Measurements from ENCODE around the gene SMIM12. TPM values are rescaled to one million over a fixed set of nuclear protein-coding genes. Genes with fewer than 3 reads are reported as not detected.

Gene SMIM12
- total RNA-seq, 2 donors from 2014 or later = 49.6 to 55.2 TPM

- Histone ChIP-seq H3K27me3 (no peaks in the 10 kb centered on the region), H3K27ac (no peak overlapping the region), H3K36me3 (no peaks in the 10 kb centered on the region), H3K4me3 (no peak overlapping the region), H3K9ac (ENCODE audit: low read depth in 2 of 2, low read length in 2 of 2) (no peak overlapping the region), H3K9me3 (no peaks in the 10 kb centered on the region), H3K4me1 (no peaks in the 10 kb centered on the region)
- no peak for DNase-seq
- intact Hi-C loops (cut with DNase I) = no loop called here
- no peak for TF ChIP-seq CTCF (IDR thresholded peaks at IDR 0.05)
These were observed 15.3 kb downstream of the SMIM12 start for GRCh38 chr1:34844252-34844634.

DNA sequence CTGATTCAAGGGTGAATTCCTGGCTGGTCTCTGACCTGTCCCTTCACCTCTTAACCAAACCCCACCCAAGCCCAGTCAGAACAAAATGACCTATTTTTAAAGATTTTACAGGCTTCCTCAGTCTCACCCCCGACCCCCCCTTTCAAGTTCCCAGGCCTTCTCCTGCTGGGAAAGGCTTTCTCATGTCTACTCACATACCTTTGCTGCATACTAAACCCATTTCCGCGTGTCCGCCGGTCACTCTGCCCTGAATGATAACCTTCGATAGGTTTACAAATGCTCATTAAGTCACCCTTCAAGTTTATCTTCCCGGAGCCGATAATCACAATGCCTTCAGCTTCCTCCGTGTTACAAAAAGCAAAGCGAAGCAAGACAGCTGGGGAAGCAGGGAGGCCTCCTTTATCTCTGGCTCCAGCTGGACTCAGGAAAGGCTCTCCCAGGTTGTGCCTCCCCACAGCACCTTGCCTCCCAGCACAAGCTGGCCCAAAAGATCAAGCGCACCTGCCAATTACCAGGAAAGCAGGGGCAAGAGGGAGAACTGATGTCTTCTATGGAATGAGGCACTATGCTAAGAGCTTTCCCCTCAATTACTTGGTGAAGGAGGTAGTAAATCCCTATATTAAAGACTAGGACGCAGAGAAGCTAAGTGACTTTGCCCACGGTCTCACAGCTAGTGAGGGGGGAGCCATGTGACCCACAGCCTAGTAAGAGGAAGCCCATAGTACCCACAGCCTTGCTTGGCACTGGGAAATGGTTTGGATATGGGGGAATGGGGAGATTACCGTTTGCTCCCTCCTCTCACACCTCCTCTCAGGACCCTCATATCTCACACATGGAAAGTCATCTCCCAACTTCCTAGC is 15.9 kb downstream of the SMIM12 start:
- peak overlapping the region in 1 of 2 donors; percentile 12 for H3K9ac ChIP-seq (ENCODE audit: low read depth in 2 of 2, low read length in 2 of 2)
- H3K27me3 ChIP-seq = no peaks in the 10 kb centered on the region
- no peak overlapping the region for H3K4me3 ChIP-seq
- TF ChIP-seq CTCF (IDR thresholded peaks at IDR 0.05) = no peak
- H3K9me3 ChIP-seq = no peaks in the 10 kb centered on the region
- H3K4me1 ChIP-seq = no peaks in the 10 kb centered on the region
- no peak for DNase-seq
- intact Hi-C loops (cut with DNase I) = no loop called here
- H3K36me3 ChIP-seq = no peaks in the 10 kb centered on the region
- H3K27ac ChIP-seq = no peak overlapping the region

GRCh38 chr1:34842952-34843371 is 16.6 kb downstream of the SMIM12 start:
- H3K4me1 ChIP-seq = no peaks in the 10 kb centered on the region
- no peak for TF ChIP-seq CTCF (IDR thresholded peaks at IDR 0.05)
- no peaks in the 10 kb centered on the region for H3K36me3 ChIP-seq
- no peak overlapping the region for H3K9ac ChIP-seq (ENCODE audit: low read depth in 2 of 2, low read length in 2 of 2)
- H3K4me3 ChIP-seq = no peak overlapping the region
- intact Hi-C loops (cut with DNase I) = no loop called here
- H3K27me3 ChIP-seq = no peaks in the 10 kb centered on the region
- DNase-seq = no peak
- no peaks in the 10 kb centered on the region for H3K9me3 ChIP-seq
- no peak overlapping the region for H3K27ac ChIP-seq

DNA sequence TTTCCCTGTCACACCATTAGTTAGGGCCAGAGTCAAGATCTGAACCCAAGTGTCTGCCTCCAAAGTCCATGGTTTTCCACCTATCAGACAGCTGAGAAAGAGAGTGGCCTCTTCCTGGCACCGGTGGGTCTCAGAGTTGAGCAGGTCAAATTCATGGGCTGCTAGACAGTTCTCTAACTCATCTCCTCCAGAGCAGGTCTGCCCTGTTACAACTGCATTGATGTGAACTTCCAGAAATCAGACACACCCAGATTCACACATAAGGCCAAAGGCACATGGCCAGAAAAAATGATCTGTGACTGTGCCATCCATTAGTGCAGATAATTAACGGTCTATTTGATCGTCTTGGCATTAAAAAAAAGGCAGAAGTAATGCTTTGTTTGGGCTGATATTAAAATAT is 17.5 kb downstream of the SMIM12 start:
- no peak overlapping the region for H3K27ac ChIP-seq
- H3K9ac ChIP-seq (ENCODE audit: low read depth in 2 of 2, low read length in 2 of 2) = no peak overlapping the region
- intact Hi-C loops (cut with DNase I) = no loop called here
- no peaks in the 10 kb centered on the region for H3K4me1 ChIP-seq
- no peaks in the 10 kb centered on the region for H3K27me3 ChIP-seq
- H3K36me3 ChIP-seq = no peaks in the 10 kb centered on the region
- DNase-seq = no peak
- no peak for TF ChIP-seq CTCF (IDR thresholded peaks at IDR 0.05)
- no peaks in the 10 kb centered on the region for H3K9me3 ChIP-seq
- H3K4me3 ChIP-seq = no peak overlapping the region

DNA sequence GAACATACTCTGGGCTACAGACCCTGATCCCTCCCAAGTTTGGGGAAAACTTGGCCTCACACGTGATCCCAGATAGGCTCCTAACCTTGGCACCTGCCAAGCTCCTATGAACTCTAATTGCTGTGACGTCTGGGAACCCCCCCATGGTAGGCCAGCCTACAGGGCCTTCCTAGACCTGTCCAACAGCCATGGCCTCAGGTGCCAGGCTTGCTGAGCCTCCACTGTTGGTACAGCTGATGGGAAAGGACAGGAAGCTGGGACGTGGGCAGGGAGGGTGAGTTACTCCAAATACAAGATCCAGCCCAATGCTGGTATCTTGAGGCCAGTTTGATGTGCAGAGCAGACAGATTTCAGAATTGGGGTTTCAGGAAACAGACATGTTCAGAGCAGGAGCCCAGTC is 19.1 kb downstream of the SMIM12 start:
- H3K27ac ChIP-seq = no peak overlapping the region
- intact Hi-C loops (cut with DNase I) = no loop called here
- no peak for TF ChIP-seq CTCF (IDR thresholded peaks at IDR 0.05)
- H3K27me3 ChIP-seq = no peaks in the 10 kb centered on the region
- no peaks in the 10 kb centered on the region for H3K36me3 ChIP-seq
- H3K4me3 ChIP-seq = no peak overlapping the region
- DNase-seq = no peak
- H3K9me3 ChIP-seq = no peaks in the 10 kb centered on the region
- H3K4me1 ChIP-seq = no peaks in the 10 kb centered on the region
- no peak overlapping the region for H3K9ac ChIP-seq (ENCODE audit: low read depth in 2 of 2, low read length in 2 of 2)

Measured in colonic mucosa (tissue), 4 donors.